IMR-90 (cell line): Measurements from ENCODE around the gene IL3RA. TPM values are rescaled to one million over a fixed set of nuclear protein-coding genes. Genes with fewer than 3 reads are reported as not detected.
A peak's percentile ranks its signal among the peaks of the same experiment; 100 is the strongest.

ENCODE experiments used
- ATAC-seq: fragments of 200-7000 bp; cut with Tn5 transposase; 2 replicates; pipeline ENCODE4 v1.9.1; 2020; ENCODE audit warnings: low read depth, mild to moderate bottlenecking, moderate library complexity
- BruUV-seq: library from RNA; stranded (reverse); fragments of 400-500 nt; replicated peaks from 2 replicates; lab custom pipeline; 2021; lab: Mats Ljungman, UMichigan
- CTCF ChIA-PET: fragments of 300-600 bp; formaldehyde crosslinking; extraction: SDS; loops from one replicate; lab custom pipeline; 2021; ENCODE audit warnings: antibody characterized with exemption; lab: Yijun Ruan, JAX
- POLR2A ChIA-PET: fragments of 300-600 bp; sonication (Branson Sonifier 250); formaldehyde crosslinking; loops from one replicate; lab custom pipeline; 2022; ENCODE audit warnings: antibody characterized with exemption; ENCODE audit not compliant: unreplicated experiment; lab: Charles Lee
- DNase-seq: peaks from one replicate; pipeline ENCODE4 v3.0.0; 2013
- H2AFZ ChIP-seq: replicated peaks from 2 replicates; pipeline ENCODE3; 2013; ENCODE audit warnings: low read length, mild to moderate bottlenecking; ENCODE audit not compliant: poor library complexity
- H2AK5ac ChIP-seq: 2 replicates; pipeline ENCODE4 v1.6.1; 2013; ENCODE audit warnings: low read depth, low read length, inconsistent platforms
- H2AK9ac ChIP-seq: replicated peaks from 2 replicates; pipeline ENCODE3; 2013; ENCODE audit warnings: mild to moderate bottlenecking, low read depth, low read length, moderate library complexity; ENCODE audit not compliant: poor library complexity
- H2BK120ac ChIP-seq: 2 replicates; pipeline ENCODE4 v1.6.1; 2013; ENCODE audit warnings: low read depth, low read length, inconsistent platforms
- H2BK15ac ChIP-seq: 3 replicates; pipeline ENCODE4 v1.6.1; 2013; ENCODE audit warnings: low read depth, low read length, inconsistent platforms
- H2BK20ac ChIP-seq: 2 replicates; pipeline ENCODE4 v1.6.1; 2013; ENCODE audit warnings: low read depth, mild to moderate bottlenecking, inconsistent platforms, low read length, moderate library complexity
- H2BK5ac ChIP-seq: 2 replicates; pipeline ENCODE4 v1.6.1; 2013; ENCODE audit warnings: mild to moderate bottlenecking, low read depth, low read length, inconsistent platforms; ENCODE audit not compliant: poor library complexity, severe bottlenecking
- H3K14ac ChIP-seq: replicated peaks from 2 replicates; pipeline ENCODE4 v1.6.1; 2013; ENCODE audit warnings: low read depth, low read length, inconsistent platforms
- H3K18ac ChIP-seq: 2 replicates; pipeline ENCODE4 v1.6.1; 2013; ENCODE audit warnings: low read depth, low read length, control low read depth
- H3K23ac ChIP-seq: 2 replicates; pipeline ENCODE4 v1.6.1; 2013; ENCODE audit warnings: low read depth, low read length, inconsistent platforms
- H3K27ac ChIP-seq: 2 replicates; pipeline ENCODE4 v1.5.1; 2013; ENCODE audit warnings: mild to moderate bottlenecking, control low read depth, low read length; ENCODE audit not compliant: insufficient read depth
- H3K27me3 ChIP-seq: 2 replicates; pipeline ENCODE4 v1.6.1; 2013; ENCODE audit warnings: low read length; ENCODE audit not compliant: control insufficient read depth, insufficient read depth
- H3K36me3 ChIP-seq: 2 replicates; pipeline ENCODE4 v1.6.1; 2013; ENCODE audit warnings: low read length, mixed read lengths; ENCODE audit not compliant: control insufficient read depth, insufficient read depth
- H3K4ac ChIP-seq: 2 replicates; pipeline ENCODE4 v1.6.1; 2013; ENCODE audit warnings: low read depth, low read length, inconsistent platforms
- H3K4me1 ChIP-seq: 2 replicates; pipeline ENCODE4 v1.6.1; 2013; ENCODE audit warnings: low read length, mixed read lengths; ENCODE audit not compliant: control insufficient read depth, insufficient read depth
- H3K4me2 ChIP-seq: 2 replicates; pipeline ENCODE4 v1.6.1; 2013; ENCODE audit warnings: low read depth, mild to moderate bottlenecking, control low read depth, low read length, moderate library complexity
- H3K4me3 ChIP-seq: 2 replicates; pipeline ENCODE4 v1.5.1; 2013; ENCODE audit warnings: low read depth, mild to moderate bottlenecking, control low read depth, low read length, moderate library complexity; ENCODE audit not compliant: insufficient read depth
- H3K56ac ChIP-seq: 2 replicates; pipeline ENCODE4 v1.6.1; 2013; ENCODE audit warnings: low read length, inconsistent platforms; ENCODE audit not compliant: insufficient read depth; ENCODE audit errors: extremely low read depth
- H3K79me1 ChIP-seq, 2 experiments: 2 replicates each; pipeline ENCODE4 v1.6.1; 2013; ENCODE audit warnings: low read length in 2 of 2, inconsistent platforms in 1 of 2, low read depth in 1 of 2
- H3K9ac ChIP-seq: 2 replicates; pipeline ENCODE4 v1.6.1; 2013; ENCODE audit warnings: low read depth, low read length, control low read depth
- H3K9me1 ChIP-seq: 2 replicates; pipeline ENCODE4 v1.6.1; 2013; ENCODE audit warnings: low read length, inconsistent platforms; ENCODE audit not compliant: insufficient read depth
- H3K9me3 ChIP-seq: 2 replicates; pipeline ENCODE4 v1.6.1; 2013; ENCODE audit warnings: low read length; ENCODE audit not compliant: control insufficient read depth, insufficient read depth
- H4K20me1 ChIP-seq: 2 replicates; pipeline ENCODE4 v1.6.1; 2013; ENCODE audit warnings: low read length, inconsistent platforms; ENCODE audit not compliant: insufficient read depth
- H4K5ac ChIP-seq: 2 replicates; pipeline ENCODE4 v1.6.1; 2013; ENCODE audit warnings: mild to moderate bottlenecking, low read depth, low read length, control low read depth
- H4K8ac ChIP-seq, 2 experiments: 2 replicates each; pipeline ENCODE4 v1.6.1; 2013; ENCODE audit warnings: low read depth in 2 of 2, low read length in 2 of 2, control low read depth in 1 of 2, inconsistent platforms in 1 of 2
- H4K91ac ChIP-seq: 2 replicates; pipeline ENCODE4 v1.6.1; 2013; ENCODE audit warnings: low read depth, low read length, inconsistent platforms; ENCODE audit not compliant: insufficient read depth
- CEBPB ChIP-seq: IDR thresholded peaks from 2 replicates; pipeline ENCODE4 v1.6.1; 2012; ENCODE audit warnings: low read depth, low read length, improper control_type of control experiment
- FOS ChIP-seq: fragments of 150-350 bp; IDR thresholded peaks from 2 replicates; pipeline ENCODE4 v1.6.1; 2016; ENCODE audit warnings: low read depth, low read length
- MAFK ChIP-seq: IDR thresholded peaks from 2 replicates; pipeline ENCODE4 v1.6.1; 2012; ENCODE audit warnings: low read depth, low read length, improper control_type of control experiment
- MAZ ChIP-seq: IDR thresholded peaks from 2 replicates; pipeline ENCODE4 v1.6.1; 2012; ENCODE audit warnings: low read depth, mild to moderate bottlenecking, low read length, improper control_type of control experiment, moderate library complexity, borderline replicate concordance
- RCOR1 ChIP-seq: IDR thresholded peaks from 2 replicates; pipeline ENCODE4 v1.6.1; 2012; ENCODE audit warnings: mild to moderate bottlenecking, low read length, improper control_type of control experiment; ENCODE audit not compliant: insufficient replicate concordance
- RFX5 ChIP-seq: IDR thresholded peaks from 2 replicates; pipeline ENCODE4 v1.8.0; 2012; ENCODE audit warnings: low read depth, mild to moderate bottlenecking, low read length, moderate library complexity
- SMC3 ChIP-seq: fragments of 150-350 bp; IDR thresholded peaks from 2 replicates; pipeline ENCODE4 v1.6.1; 2016; ENCODE audit warnings: low read depth, mild to moderate bottlenecking, antibody characterized with exemption, low read length, moderate library complexity
- WGBS, 2 experiments: methylation state at CpG; one replicate each; pipeline versions ENCODE4 v1.1.5 to v1.1.7; 2013; ENCODE audit warnings: missing lambda C conversion rate in 2 of 2; ENCODE audit not compliant: insufficient read length in 1 of 2; ENCODE audit errors: extremely low coverage in 2 of 2; 5-methylcytosine and 5-hydroxymethylcytosine counted together
- dilution Hi-C: fragments of 300-500 bp; cut with HindIII; formaldehyde crosslinking; loops from one replicate; pipeline ENCODE4 v1.14.3; 2018; ENCODE audit warnings: low sequenced_read_pairs; ENCODE audit not compliant: unreplicated experiment
- in situ Hi-C: fragments of 300-500 bp; cut with MboI; formaldehyde crosslinking; loops from 3 replicates; pipeline ENCODE4 v1.14.3; 2019; ENCODE audit warnings: low sequenced_read_pairs, inconsistent platforms, mixed read lengths
- intact Hi-C: fragments of 100-400 bp; cut with micrococcal nuclease; formaldehyde crosslinking; loops from 2 replicates; pipeline ENCODE4 v1.10.0; 2022
- polyA plus RNA-seq, 3 experiments: library from polyadenylated mRNA; depleted of rRNA; stranded (reverse); fragments of >200 nt; gene quantifications; 2 replicates each; pipeline ENCODE4 v1.2.3, GENCODE V29; 2012; ENCODE audit warnings: low replicate concordance in 1 of 3
- total RNA-seq: library from RNA; depleted of rRNA; stranded (reverse); fragments of >200 nt; gene quantifications from 2 replicates; pipeline ENCODE4 v1.2.3, GENCODE V29; 2012
- TF ChIP-seq, protein P1 (sequence below): fragments of 150-350 bp; IDR thresholded peaks from 2 replicates; pipeline ENCODE4 v1.6.1; 2017; ENCODE audit warnings: mild to moderate bottlenecking, antibody characterized with exemption, low read length, low read depth
- TF ChIP-seq, protein P2 (sequence below): fragments of 150-350 bp; IDR thresholded peaks from 2 replicates; pipeline ENCODE4 v1.6.1; 2016; ENCODE audit warnings: low read depth, mild to moderate bottlenecking, low read length, moderate library complexity, borderline replicate concordance
- TF ChIP-seq, protein P3 (sequence below): conservative IDR thresholded peaks from 2 replicates; pipeline ENCODE4 v1.5.1; 2012; ENCODE audit warnings: mild to moderate bottlenecking, low read depth, low read length, improper control_type of control experiment

The IL3RA gene
- total and polyA plus RNA-seq, 2 of the 4 experiments (the other 2 are of a cell fraction): not detected

DNA sequence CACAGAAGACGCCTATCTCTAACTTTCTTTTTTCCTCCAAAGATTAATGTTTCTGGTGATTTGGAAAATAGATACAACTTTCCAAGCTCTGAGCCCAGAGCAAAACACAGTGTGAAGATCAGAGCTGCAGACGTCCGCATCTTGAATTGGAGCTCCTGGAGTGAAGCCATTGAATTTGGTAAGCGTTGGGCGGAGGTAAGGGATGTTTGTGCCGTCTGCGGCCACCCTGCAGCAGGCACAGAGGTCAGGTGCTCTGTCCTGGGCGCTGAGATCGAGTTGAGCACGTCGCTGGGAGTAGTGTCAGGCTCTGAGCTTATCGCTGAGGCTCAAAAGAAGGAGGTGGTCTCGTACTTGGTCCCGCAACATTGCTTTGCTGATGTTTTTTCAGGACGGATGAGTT, 36.1 kb upstream of the IL3RA start:
- no peaks in the 10 kb centered on the region for H3K9me1 ChIP-seq
- H3K56ac ChIP-seq: no peak overlapping the region
- no peak for DNase-seq
- H4K8ac ChIP-seq: no peak overlapping the region
- no peaks in the 10 kb centered on the region for H3K36me3 ChIP-seq
- H2AK9ac ChIP-seq: no peak overlapping the region
- H3K9ac ChIP-seq: no peak overlapping the region
- H3K18ac ChIP-seq: no peak overlapping the region
- no peak overlapping the region for H3K14ac ChIP-seq
- no peaks in the 10 kb centered on the region for H3K79me1 ChIP-seq
- BruUV-seq: no TSS peak
- no peak overlapping the region for H4K5ac ChIP-seq
- no peak overlapping the region for H4K91ac ChIP-seq
- no peaks in the 10 kb centered on the region for H4K20me1 ChIP-seq
- H3K9me3 ChIP-seq: peaks cover 21% of the 10 kb centered on the region
- ChIA-PET POLR2A (no interaction called here), CTCF (no interaction called here)
- H3K27me3 ChIP-seq: no peaks in the 10 kb centered on the region
- H3K27ac ChIP-seq: no peak overlapping the region
- no peak overlapping the region for H3K4ac ChIP-seq
- in situ Hi-C loops: no loop called here
- H3K23ac ChIP-seq: no peak overlapping the region
- H2BK120ac ChIP-seq: no peak overlapping the region
- no peak overlapping the region for H2BK20ac ChIP-seq
- intact Hi-C loops: no loop called here
- WGBS, 2 experiments: 33% methylated on average over 12 of the region's 15 CpGs; no CpG with 5 or more reads in 1 of the 2 experiments
- H2AK5ac ChIP-seq: no peak overlapping the region
- no peak overlapping the region for H3K4me3 ChIP-seq
- no peak overlapping the region for H3K4me2 ChIP-seq
- no peaks in the 10 kb centered on the region for H3K4me1 ChIP-seq
- dilution Hi-C loops: no loop called here
- TF ChIP-seq, protein P1, sequence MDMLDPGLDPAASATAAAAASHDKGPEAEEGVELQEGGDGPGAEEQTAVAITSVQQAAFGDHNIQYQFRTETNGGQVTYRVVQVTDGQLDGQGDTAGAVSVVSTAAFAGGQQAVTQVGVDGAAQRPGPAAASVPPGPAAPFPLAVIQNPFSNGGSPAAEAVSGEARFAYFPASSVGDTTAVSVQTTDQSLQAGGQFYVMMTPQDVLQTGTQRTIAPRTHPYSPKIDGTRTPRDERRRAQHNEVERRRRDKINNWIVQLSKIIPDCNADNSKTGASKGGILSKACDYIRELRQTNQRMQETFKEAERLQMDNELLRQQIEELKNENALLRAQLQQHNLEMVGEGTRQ: no peak
- TF ChIP-seq, protein P2, sequence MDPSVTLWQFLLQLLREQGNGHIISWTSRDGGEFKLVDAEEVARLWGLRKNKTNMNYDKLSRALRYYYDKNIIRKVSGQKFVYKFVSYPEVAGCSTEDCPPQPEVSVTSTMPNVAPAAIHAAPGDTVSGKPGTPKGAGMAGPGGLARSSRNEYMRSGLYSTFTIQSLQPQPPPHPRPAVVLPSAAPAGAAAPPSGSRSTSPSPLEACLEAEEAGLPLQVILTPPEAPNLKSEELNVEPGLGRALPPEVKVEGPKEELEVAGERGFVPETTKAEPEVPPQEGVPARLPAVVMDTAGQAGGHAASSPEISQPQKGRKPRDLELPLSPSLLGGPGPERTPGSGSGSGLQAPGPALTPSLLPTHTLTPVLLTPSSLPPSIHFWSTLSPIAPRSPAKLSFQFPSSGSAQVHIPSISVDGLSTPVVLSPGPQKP: no peak
- TF ChIP-seq RCOR1 (no peak), FOS (no peak), CEBPB (no peak), SMC3 (no peak), RFX5 (no peak), MAZ (no peak), MAFK (no peak)
- TF ChIP-seq, protein P3, sequence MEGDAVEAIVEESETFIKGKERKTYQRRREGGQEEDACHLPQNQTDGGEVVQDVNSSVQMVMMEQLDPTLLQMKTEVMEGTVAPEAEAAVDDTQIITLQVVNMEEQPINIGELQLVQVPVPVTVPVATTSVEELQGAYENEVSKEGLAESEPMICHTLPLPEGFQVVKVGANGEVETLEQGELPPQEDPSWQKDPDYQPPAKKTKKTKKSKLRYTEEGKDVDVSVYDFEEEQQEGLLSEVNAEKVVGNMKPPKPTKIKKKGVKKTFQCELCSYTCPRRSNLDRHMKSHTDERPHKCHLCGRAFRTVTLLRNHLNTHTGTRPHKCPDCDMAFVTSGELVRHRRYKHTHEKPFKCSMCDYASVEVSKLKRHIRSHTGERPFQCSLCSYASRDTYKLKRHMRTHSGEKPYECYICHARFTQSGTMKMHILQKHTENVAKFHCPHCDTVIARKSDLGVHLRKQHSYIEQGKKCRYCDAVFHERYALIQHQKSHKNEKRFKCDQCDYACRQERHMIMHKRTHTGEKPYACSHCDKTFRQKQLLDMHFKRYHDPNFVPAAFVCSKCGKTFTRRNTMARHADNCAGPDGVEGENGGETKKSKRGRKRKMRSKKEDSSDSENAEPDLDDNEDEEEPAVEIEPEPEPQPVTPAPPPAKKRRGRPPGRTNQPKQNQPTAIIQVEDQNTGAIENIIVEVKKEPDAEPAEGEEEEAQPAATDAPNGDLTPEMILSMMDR: no peak
- H2AFZ ChIP-seq: peak overlapping the region; percentile 43
- H2BK5ac ChIP-seq: no peak overlapping the region
- H2BK15ac ChIP-seq: no peak overlapping the region
- ATAC-seq: no peak
